Caco-2 (cell line): ENCODE results near the gene DHRSX. TPM values are rescaled to one million over a fixed set of nuclear protein-coding genes. Genes with fewer than 3 reads are reported as not detected.

Experiments
- BruUV-seq: library from RNA; stranded (reverse); fragments of 400-500 nt; replicated peaks from 2 replicates; lab custom pipeline; 2021; lab: Mats Ljungman, UMichigan
- CTCF ChIA-PET: fragments of 300-600 bp; sonication (Branson Sonifier 250); formaldehyde crosslinking; loops from one replicate; lab custom pipeline; 2022; ENCODE audit warnings: antibody characterized with exemption; lab: Charles Lee
- POLR2A ChIA-PET: fragments of 300-600 bp; sonication (Branson Sonifier 250); formaldehyde crosslinking; loops from one replicate; lab custom pipeline; 2022; ENCODE audit warnings: antibody characterized with exemption; lab: Charles Lee
- DNase-seq, 2 experiments: peaks; one replicate each; pipeline versions ENCODE4 v3.0.0 to v3.0.0-alpha.2; 2020 to 2022
- H3K27me3 ChIP-seq: replicated peaks from 2 replicates; pipeline ENCODE4 v1.6.0; 2011; ENCODE audit warnings: low read length; ENCODE audit not compliant: control insufficient read depth, insufficient read depth
- H3K36me3 ChIP-seq: 2 replicates; pipeline ENCODE4 v1.5.1; 2011; ENCODE audit warnings: low read length; ENCODE audit not compliant: control insufficient read depth, insufficient read depth
- H3K4me1 ChIP-seq: fragments of 250-450 bp; sonication (Bioruptor Pico); 2 replicates; pipeline ENCODE4 v1.5.1; 2020; ENCODE audit warnings: mild to moderate bottlenecking
- H3K4me3 ChIP-seq: 2 replicates; pipeline ENCODE4 v1.5.1; 2011; ENCODE audit warnings: low read depth, mild to moderate bottlenecking, control low read depth, low read length
- H3K9me3 ChIP-seq: fragments of 250-450 bp; sonication (Bioruptor Pico); 2 replicates; pipeline ENCODE4 v1.5.1; 2020; ENCODE audit warnings: mild to moderate bottlenecking, moderate library complexity
- H3K27ac Mint-ChIP-seq: one replicate; pipeline ENCODE4 v1.8.0; 2022; ENCODE audit warnings: mixed read lengths; ENCODE audit not compliant: unreplicated experiment
- H3K27me3 Mint-ChIP-seq: one replicate; pipeline ENCODE4 v1.8.0; 2022; ENCODE audit warnings: mixed read lengths; ENCODE audit not compliant: insufficient read depth, unreplicated experiment
- H3K36me3 Mint-ChIP-seq: one replicate; pipeline ENCODE4 v1.8.0; 2022; ENCODE audit warnings: mild to moderate bottlenecking, mixed read lengths; ENCODE audit not compliant: insufficient read depth, unreplicated experiment
- H3K4me1 Mint-ChIP-seq: one replicate; pipeline ENCODE4 v1.8.0; 2022; ENCODE audit warnings: low read depth, mixed read lengths; ENCODE audit not compliant: unreplicated experiment
- H3K4me3 Mint-ChIP-seq: one replicate; pipeline ENCODE4 v1.8.0; 2022; ENCODE audit warnings: mild to moderate bottlenecking, moderate library complexity, mixed read lengths; ENCODE audit not compliant: unreplicated experiment
- H3K9me3 Mint-ChIP-seq: one replicate; pipeline ENCODE4 v1.8.0; 2022; ENCODE audit warnings: mixed read lengths; ENCODE audit not compliant: unreplicated experiment
- CTCF ChIP-seq, 2 experiments: fragments of 200-600 bp in 1 of 2; IDR thresholded peaks; 1 replicate in 1 of 2; 2 replicates in 1 of 2; pipeline versions ENCODE4 v1.5.1 to v1.8.0; 2011 to 2022; ENCODE audit warnings: antibody characterized with exemption in 1 of 2, control low read depth in 1 of 2, inconsistent platforms in 1 of 2, low read depth in 1 of 2, low read length in 1 of 2, mild to moderate bottlenecking in 1 of 2, moderate library complexity in 1 of 2; ENCODE audit not compliant: insufficient read depth in 1 of 2, severe bottlenecking in 1 of 2, unreplicated experiment in 1 of 2
- intact Hi-C: fragments of 100-400 bp; cut with micrococcal nuclease; formaldehyde crosslinking; loops from one replicate; pipeline ENCODE4 v1.10.0; 2022; ENCODE audit not compliant: unreplicated experiment
- total RNA-seq: library from RNA; stranded (reverse); gene quantifications from 2 replicates; pipeline ENCODE4 v1.2.3, GENCODE V29; 2022

The DHRSX gene
- total RNA-seq, 1 experiment from 2014 or later: 64.1 TPM

GRCh38 chrX:2286731-2287130, 214.0 kb downstream of the DHRSX start:
- no peak for TF ChIP-seq CTCF (IDR thresholded peaks at IDR 0.05; ENCODE audit: insufficient read depth in 1 of 2, low read depth in 1 of 2, low read length in 1 of 2, severe bottlenecking in 1 of 2, unreplicated experiment in 1 of 2)
- no peaks in the 10 kb centered on the region for H3K4me1 Mint-ChIP-seq
- no peak for DNase-seq
- H3K36me3 ChIP-seq: no peaks in the 10 kb centered on the region; the same call in none of the 2 replicates
- ChIA-PET CTCF (no interaction called here), POLR2A (no interaction called here)
- no peak overlapping the region for H3K27ac Mint-ChIP-seq
- peaks cover 22% of the 10 kb centered on the region for H3K9me3 Mint-ChIP-seq
- no peaks in the 10 kb centered on the region for H3K4me1 ChIP-seq
- H3K27me3 Mint-ChIP-seq: no peaks in the 10 kb centered on the region
- no peak overlapping the region for H3K4me3 Mint-ChIP-seq
- H3K4me3 ChIP-seq: no peak overlapping the region
- peaks cover 4% of the 10 kb centered on the region; the same call in 1 of the 2 replicates for H3K9me3 ChIP-seq
- peaks cover 18% of the 10 kb centered on the region for H3K36me3 Mint-ChIP-seq
- no peaks in the 10 kb centered on the region for H3K27me3 ChIP-seq
- intact Hi-C loops: no loop called here
- BruUV-seq: no TSS peak

- no peaks in the 10 kb centered on the region; the same call in 1 of the 2 replicates for H3K36me3 ChIP-seq
- H3K4me1 ChIP-seq: no peaks in the 10 kb centered on the region
- Mint-ChIP-seq H3K27me3 (no peaks in the 10 kb centered on the region), H3K9me3 (peaks cover 22% of the 10 kb centered on the region), H3K27ac (no peak overlapping the region), H3K36me3 (peaks cover 18% of the 10 kb centered on the region), H3K4me1 (no peaks in the 10 kb centered on the region), H3K4me3 (no peak overlapping the region)
- no peak overlapping the region for H3K4me3 ChIP-seq
- CTCF ChIA-PET: no interaction called here
- no TSS peak for BruUV-seq
- POLR2A ChIA-PET: no interaction called here
- DNase-seq: no peak
- peaks cover 4% of the 10 kb centered on the region; the same call in 1 of the 2 replicates for H3K9me3 ChIP-seq
- no peaks in the 10 kb centered on the region for H3K27me3 ChIP-seq
- no peak for TF ChIP-seq CTCF (IDR thresholded peaks at IDR 0.05; ENCODE audit: insufficient read depth in 1 of 2, low read depth in 1 of 2, low read length in 1 of 2, severe bottlenecking in 1 of 2, unreplicated experiment in 1 of 2)
- intact Hi-C loops: no loop called here
Measured at GRCh38 chrX:2284601-2285000, 216.2 kb downstream of the DHRSX start.

GRCh38 chrX:2284133-2284532, 216.6 kb downstream of the DHRSX start:
- no peak for DNase-seq
- Mint-ChIP-seq H3K4me1 (no peaks in the 10 kb centered on the region), H3K27me3 (no peaks in the 10 kb centered on the region), H3K36me3 (peaks cover 18% of the 10 kb centered on the region), H3K9me3 (peaks cover 22% of the 10 kb centered on the region), H3K27ac (no peak overlapping the region), H3K4me3 (no peak overlapping the region)
- BruUV-seq: no TSS peak
- Histone ChIP-seq H3K9me3 (peaks cover 4% of the 10 kb centered on the region; the same call in 1 of the 2 replicates), H3K4me1 (no peaks in the 10 kb centered on the region), H3K36me3 (no peaks in the 10 kb centered on the region; the same call in 1 of the 2 replicates), H3K4me3 (no peak overlapping the region), H3K27me3 (no peaks in the 10 kb centered on the region)
- POLR2A ChIA-PET: no interaction called here
- intact Hi-C loops: no loop called here
- no peak for TF ChIP-seq CTCF (IDR thresholded peaks at IDR 0.05; ENCODE audit: insufficient read depth in 1 of 2, low read depth in 1 of 2, low read length in 1 of 2, severe bottlenecking in 1 of 2, unreplicated experiment in 1 of 2)
- CTCF ChIA-PET: no interaction called here
